HCT116 (cell line): ENCODE measurements around the gene HPRT1.

Experiments used
- CBX3 ChIP-seq: IDR thresholded peaks from 2 replicates; pipeline ENCODE4 v1.6.1; 2012; ENCODE audit warnings: low read depth
- EZH2phosphoT487 ChIP-seq: fragments of 200-600 bp; IDR thresholded peaks from 2 replicates; pipeline ENCODE4 v1.6.1; 2018; ENCODE audit warnings: antibody characterized with exemption, borderline replicate concordance
- FOSL1 ChIP-seq: IDR thresholded peaks from 2 replicates; pipeline ENCODE4 v1.6.1; 2012; ENCODE audit warnings: low read depth
- POLR2A ChIP-seq: IDR thresholded peaks from 2 replicates; pipeline ENCODE4 v1.7.0; 2011; ENCODE audit warnings: borderline replicate concordance; ENCODE audit not compliant: insufficient read depth, insufficient read length; ENCODE audit errors: extremely low read depth
- REST ChIP-seq: IDR thresholded peaks from 2 replicates; pipeline ENCODE4 v1.6.1; 2012; ENCODE audit warnings: low read depth
- SIN3A ChIP-seq: IDR thresholded peaks from 2 replicates; pipeline ENCODE4 v1.6.1; 2012; ENCODE audit warnings: low read depth
- SP1 ChIP-seq: IDR thresholded peaks from 2 replicates; pipeline ENCODE4 v1.6.1; 2012; ENCODE audit warnings: low read depth
- ZBTB33 ChIP-seq: IDR thresholded peaks from 2 replicates; pipeline ENCODE4 v1.6.1; 2011; ENCODE audit warnings: mild to moderate bottlenecking, low read length, moderate library complexity; ENCODE audit not compliant: insufficient replicate concordance; ENCODE audit errors: extremely low read depth
- TF ChIP-seq, protein P1 (sequence below), 3 experiments: fragments of 200-600 bp in 1 of 3; sonication (generic) in 1 of 3; IDR thresholded peaks in 2 of 3; conservative IDR thresholded peaks in 1 of 3; 2 replicates each; pipeline ENCODE4 v1.5.1; 2012 to 2017; ENCODE audit warnings: low read depth in 2 of 3, low read length in 2 of 3, antibody characterized with exemption in 1 of 3, borderline replicate concordance in 1 of 3, control low read depth in 1 of 3, mild to moderate bottlenecking in 1 of 3, mixed read lengths in 1 of 3, mixed run types in 1 of 3, moderate library complexity in 1 of 3; ENCODE audit not compliant: insufficient read depth in 1 of 3

- TF ChIP-seq, protein P1, sequence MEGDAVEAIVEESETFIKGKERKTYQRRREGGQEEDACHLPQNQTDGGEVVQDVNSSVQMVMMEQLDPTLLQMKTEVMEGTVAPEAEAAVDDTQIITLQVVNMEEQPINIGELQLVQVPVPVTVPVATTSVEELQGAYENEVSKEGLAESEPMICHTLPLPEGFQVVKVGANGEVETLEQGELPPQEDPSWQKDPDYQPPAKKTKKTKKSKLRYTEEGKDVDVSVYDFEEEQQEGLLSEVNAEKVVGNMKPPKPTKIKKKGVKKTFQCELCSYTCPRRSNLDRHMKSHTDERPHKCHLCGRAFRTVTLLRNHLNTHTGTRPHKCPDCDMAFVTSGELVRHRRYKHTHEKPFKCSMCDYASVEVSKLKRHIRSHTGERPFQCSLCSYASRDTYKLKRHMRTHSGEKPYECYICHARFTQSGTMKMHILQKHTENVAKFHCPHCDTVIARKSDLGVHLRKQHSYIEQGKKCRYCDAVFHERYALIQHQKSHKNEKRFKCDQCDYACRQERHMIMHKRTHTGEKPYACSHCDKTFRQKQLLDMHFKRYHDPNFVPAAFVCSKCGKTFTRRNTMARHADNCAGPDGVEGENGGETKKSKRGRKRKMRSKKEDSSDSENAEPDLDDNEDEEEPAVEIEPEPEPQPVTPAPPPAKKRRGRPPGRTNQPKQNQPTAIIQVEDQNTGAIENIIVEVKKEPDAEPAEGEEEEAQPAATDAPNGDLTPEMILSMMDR (IDR thresholded peaks at IDR 0.05 in 2 of 3, conservative IDR thresholded peaks at IDR 0.05 in 1 of 3; ENCODE audit: borderline replicate concordance in 1 of 3, insufficient read depth in 1 of 3, low read depth in 2 of 3, low read length in 2 of 3), result no peak
- TF ChIP-seq EZH2phosphoT487 (no peak), REST (no peak), ZBTB33 (no peak), FOSL1 (no peak), CBX3 (no peak), SIN3A (no peak), SP1 (no peak), POLR2A (no peak)
These were observed 2.3 kb upstream of the HPRT1 start for GRCh38 chrX:134457708-134458107.
